Measurements from ENCODE around the gene RBFA. TPM values are rescaled to one million over a fixed set of nuclear protein-coding genes. Genes with fewer than 3 reads are reported as not detected.

RBFA gene
- total and polyA plus RNA-seq, 10 of the 15 experiments (the other 5 are each of a cell fraction or from before 2014, with no cell fraction given), result 7.2 to 56.0 (median 37.7) TPM

- H3K4me1 ChIP-seq (ENCODE audit: control insufficient read depth, insufficient read depth, low read length), result no peaks in the 10 kb centered on the region
- CTCF ChIA-PET, result no interaction called here
- in situ Hi-C loops (cut with MboI), result no loop called here
- ATAC-seq (no peak), FAIRE-seq (no peak), DNase-seq (ENCODE audit: low read depth, low spot score) (no peak)
- SMC1A ChIA-PET (ENCODE audit: uncharacterized antibody, unreplicated experiment), result interaction anchor here (0.7 kb wide), 1 partner anchor 12 kb away, joined by 3 read pairs; no protein-coding TSS in a partner anchor
- WGBS (ENCODE audit: insufficient coverage, insufficient replicate concordance, low lambda C conversion rate, missing lambda C conversion rate), result 43% methylated on average over 8 of the region's 8 CpGs
- no peak overlapping the region for H3K4me2 ChIP-seq (ENCODE audit: control insufficient read depth, insufficient read depth)
- RAD21 ChIA-PET (ENCODE audit: unreplicated experiment), result no interaction called here
- POLR2A ChIA-PET, result no interaction called here
- H3K36me3 ChIP-seq (ENCODE audit: control insufficient read depth in 2 of 2, insufficient read depth in 2 of 2, low read length in 1 of 2), result no peaks in the 10 kb centered on the region
- H3K9ac ChIP-seq (ENCODE audit: control insufficient read depth, insufficient read depth, low read length), result no peak overlapping the region
- no peak overlapping the region for H2AFZ ChIP-seq (ENCODE audit: control insufficient read depth, low read depth, low read length)
- H3K27me3 ChIP-seq (replicated peaks in 1 of 2; ENCODE audit: control insufficient read depth in 2 of 2, insufficient read depth in 2 of 2, low read length in 1 of 2), result no peaks in the 10 kb centered on the region
- BruUV-seq (replicated peaks), result no TSS peak
- TF ChIP-seq NR2C1 (IDR thresholded peaks at IDR 0.05) (no peak), NRF1 (conservative IDR thresholded peaks at IDR 0.05; ENCODE audit: low read depth, low read length) (no peak), HDAC2 (IDR thresholded peaks at IDR 0.05) (no peak), SMARCA5 (IDR thresholded peaks at IDR 0.05) (no peak), TAF1 (IDR thresholded peaks at IDR 0.05; ENCODE audit: borderline replicate concordance, low read depth, low read length) (no peak), EZH2 (IDR thresholded peaks at IDR 0.05; ENCODE audit: borderline replicate concordance, control insufficient read depth, low read depth, low read length) (no peak), NR2F1 (conservative IDR thresholded peaks at IDR 0.05) (no peak), SMAD1 (IDR thresholded peaks at IDR 0.05; ENCODE audit: low read depth, partially characterized antibody) (no peak), NBN (IDR thresholded peaks at IDR 0.05) (no peak), TCF3 (IDR thresholded peaks at IDR 0.05; ENCODE audit: borderline replicate concordance, insufficient read depth, low read depth, low read length) (no peak), MTA2 (IDR thresholded peaks at IDR 0.05; ENCODE audit: low read depth) (no peak), YBX1 (IDR thresholded peaks at IDR 0.05) (no peak), ELK1 (IDR thresholded peaks at IDR 0.05; ENCODE audit: low read depth, low read length) (no peak), CHD2 (IDR thresholded peaks at IDR 0.05; ENCODE audit: borderline replicate concordance, low read depth, low read length) (no peak), NFYA (IDR thresholded peaks at IDR 0.05; ENCODE audit: borderline replicate concordance, low read depth, low read length) (no peak), EP300 (IDR thresholded peaks at IDR 0.05; ENCODE audit: borderline replicate concordance in 1 of 2, control insufficient read depth in 1 of 2, low read depth in 2 of 2, low read length in 2 of 2) (no peak), FOS (IDR thresholded peaks at IDR 0.05; ENCODE audit: borderline replicate concordance, extremely low read depth, insufficient read length) (no peak)
- no peaks in the 10 kb centered on the region for H3K79me2 ChIP-seq (ENCODE audit: control insufficient read depth, insufficient read depth, low read length)
- H3K9me3 ChIP-seq (replicated peaks; ENCODE audit: control insufficient read depth, insufficient read depth, low read length), result no peaks in the 10 kb centered on the region
- H4K20me1 ChIP-seq (ENCODE audit: control insufficient read depth, insufficient read depth), result no peaks in the 10 kb centered on the region
- intact Hi-C loops (cut with micrococcal nuclease; ENCODE audit: unreplicated experiment), result no loop called here
- H3K27ac ChIP-seq (ENCODE audit: control insufficient read depth, insufficient read depth), result no peak overlapping the region
- no peak overlapping the region for H3K4me3 ChIP-seq
Measured at GRCh38 chr18:80067321-80067720, 33.1 kb downstream of the RBFA start.

Measured in GM12878 (cell line).